Heart left ventricle (tissue), 16 donors: Measurements from ENCODE around the gene PLEKHG3. TPM values are rescaled to one million over a fixed set of nuclear protein-coding genes. Genes with fewer than 3 reads are reported as not detected.

ENCODE experiments used
- ATAC-seq, 4 donors: fragments of 200-7000 bp; cut with Tn5 transposase; one replicate each; pipeline ENCODE4 v1.9.1; 2020 to 2022; ENCODE audit warnings: moderate library complexity in 4 of 4, mild to moderate bottlenecking in 3 of 4, moderate number of reproducible peaks in 1 of 4
- DNase-seq, 5 donors: peaks; one replicate each; pipeline ENCODE4 v3.0.0-alpha.2; 2020
- H3K27ac ChIP-seq, 12 donors: fragments of 200-600 bp; sonication (generic) in 4 of 12; one replicate each; pipeline versions ENCODE4 v1.5.0 to v1.8.0; 2016 to 2022; ENCODE audit warnings: mild to moderate bottlenecking in 2 of 12
- H3K27me3 ChIP-seq, 9 donors: fragments of 200-600 bp; sonication (generic) in 2 of 9; one replicate each; pipeline versions ENCODE4 v1.5.1 to v1.8.0; 2016 to 2022; ENCODE audit warnings: mild to moderate bottlenecking in 3 of 9
- H3K36me3 ChIP-seq, 9 donors: fragments of 200-600 bp; sonication (generic) in 2 of 9; one replicate each; pipeline versions ENCODE4 v1.5.0 to v1.8.0; 2018 to 2022; ENCODE audit warnings: mild to moderate bottlenecking in 2 of 9
- H3K4me1 ChIP-seq, 12 donors: fragments of 200-600 bp; sonication (generic) in 4 of 12; one replicate each; pipeline versions ENCODE4 v1.5.0 to v1.8.0; 2016 to 2022; ENCODE audit warnings: mild to moderate bottlenecking in 3 of 12
- H3K4me3 ChIP-seq, 12 donors: fragments of 200-600 bp; sonication (generic) in 4 of 12; one replicate each; pipeline versions ENCODE4 v1.5.0 to v1.8.0; 2017 to 2022; ENCODE audit warnings: mild to moderate bottlenecking in 9 of 12, moderate library complexity in 4 of 12
- H3K9me3 ChIP-seq, 12 donors: fragments of 200-600 bp; sonication (generic) in 4 of 12; one replicate each; pipeline versions ENCODE4 v1.5.0 to v1.8.0; 2016 to 2022; ENCODE audit warnings: mild to moderate bottlenecking in 1 of 12
- POLR2A ChIP-seq, 2 donors: fragments of 450-650 bp; IDR thresholded peaks; one replicate each; pipeline ENCODE4 v1.6.1; 2017; ENCODE audit warnings: antibody characterized with exemption in 2 of 2, mild to moderate bottlenecking in 2 of 2, moderate library complexity in 2 of 2
- WGBS, 4 donors: extraction: QIAGEN DNeasy Blood & Tissue Kit in 2 of 4; methylation state at CpG; one replicate each; pipeline versions ENCODE4 v1.1.5 to v1.1.7; 2013 to 2018; 5-methylcytosine and 5-hydroxymethylcytosine counted together
- intact Hi-C, 10 donors: fragments of 100-400 bp; cut with DNase I; formaldehyde crosslinking; loops; one replicate each; pipeline versions ENCODE4 v1.11.1 to v1.14.2; 2022
- polyA plus RNA-seq, 2 donors: library from polyadenylated mRNA; stranded (reverse); fragments of 200-250 nt; gene quantifications; one replicate each; pipeline ENCODE4 v1.2.3, GENCODE V29; 2013
- total RNA-seq, 9 donors: library from RNA; depleted of rRNA in 2 of 9; stranded (reverse); fragments of >200 nt in 2 of 9; fragmentation: NEBNext Ultra II Directional in 3 of 9; extraction: Animal tissue kit (Norgen Biotek cat#: 25700) in 3 of 9; gene quantifications; one replicate each; pipeline versions ENCODE4 v1.1.0 to v1.2.4, GENCODE V29; 2016 to 2023
- TF ChIP-seq, protein P1 (sequence below), 12 donors: fragments of 200-600 bp; sonication (generic) in 4 of 12; IDR thresholded peaks; one replicate each; pipeline versions ENCODE4 v1.5.0 to v1.8.0; 2018 to 2022; ENCODE audit warnings: antibody characterized with exemption in 12 of 12, mild to moderate bottlenecking in 5 of 12
- donor health status: ischemic (EF 13 %, LVEDD 7.1; RV severe dilation, severe dysfunction).
- donor health status: healthy with polysubstance abuse.
- donor health status: DM: no; HTN: yes; CAD: no.
- donor health status: DM: no; HTN: no; CAD: no.
- donor health status: ischemic (EF 25% LVEDD 6.9; RV normal size, moderate dysfunction).
- donor health status: ischemic (EF 25% LVEDD 5.7; RV mildly dilated, moderate dysfunction).
- donor health status: healthy.
- donor health status: DM: yes; HTN: yes; CAD: no.
- donor health status: ischemic (EF 35%, LVEDD 5.7; RV mildly dilated, moderate dysfunction).
- donor health status: nonischemic (EF 11% LVEDD 7.7; RV severe dilation, severe dysfunction).
- donor health status: DM: yes; HTN: yes; CAD: no.
- donor health status: PGD.
- donor health status: ischemic (EF 29% LVEDD 5.4; RV normal size, mild dysfunction).
- donor health status: nonischemic (EF 23%, LVEDD 6.1; RV moderate dilation, normal function).

Gene PLEKHG3
- total and polyA plus RNA-seq, 11 donors, result 7.0 to 34.3 (median 17.8) TPM

DNA sequence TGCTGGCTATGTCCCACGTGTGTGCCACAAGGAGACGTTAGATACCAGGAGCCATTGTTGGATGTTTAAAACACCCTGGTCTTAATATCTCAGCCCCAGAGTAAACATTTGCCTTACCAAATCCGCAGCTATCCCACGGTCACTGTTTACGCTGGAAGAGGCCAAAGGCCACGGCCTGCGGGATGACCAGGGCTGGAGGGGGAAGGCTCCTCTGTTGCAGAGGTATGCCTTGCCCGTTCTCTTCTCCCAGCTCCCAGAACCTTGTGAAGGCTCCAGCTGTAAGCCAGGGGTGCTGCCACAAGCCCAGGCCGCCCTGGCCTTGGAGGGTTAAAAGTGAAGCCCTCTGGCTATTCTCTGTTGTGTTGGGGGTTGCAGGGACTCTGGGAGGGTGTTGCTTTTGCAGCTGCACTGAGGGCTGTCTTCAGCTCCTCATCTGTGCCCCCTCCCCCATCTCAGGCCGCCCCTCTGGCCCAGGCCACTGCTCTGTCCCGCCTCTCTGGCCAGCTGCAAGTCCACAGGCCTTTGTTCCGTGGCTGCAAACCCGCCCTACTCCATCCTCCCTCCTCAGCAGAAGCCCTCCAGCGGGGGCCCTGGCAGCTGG lies 2.5 kb downstream of the PLEKHG3 start:
- intact Hi-C loops, result loop anchor here in 3 of 10 donors (5.0 to 10.0 kb wide), 3 partner anchors 34 to 56 kb away; no protein-coding TSS in a partner anchor
- Histone ChIP-seq H3K27ac (peak overlapping the region; percentile 29 to 92 (median 85)), H3K36me3 (no peaks in the 10 kb centered on the region), H3K4me3 (peak overlapping the region in 10 of 12 donors; percentile 17 to 90 (median 74)), H3K9me3 (no peaks in the 10 kb centered on the region), H3K4me1 (peaks cover 0 to 86% (median 50%) of the 10 kb centered on the region in 12 donors), H3K27me3 (peaks cover 0 to 17% (median 0%) of the 10 kb centered on the region in 9 donors)
- DNase-seq, result peak; percentile 40 to 77 (median 73)
- WGBS, 4 donors, result 59 to 74% (median 71%) methylated on average over 12 to 14 of the region's 14 CpGs
- peak in 1 of 4 donors; percentile 52 for ATAC-seq
- TF ChIP-seq POLR2A (IDR thresholded peaks at IDR 0.05), result no peak
- TF ChIP-seq, protein P1, sequence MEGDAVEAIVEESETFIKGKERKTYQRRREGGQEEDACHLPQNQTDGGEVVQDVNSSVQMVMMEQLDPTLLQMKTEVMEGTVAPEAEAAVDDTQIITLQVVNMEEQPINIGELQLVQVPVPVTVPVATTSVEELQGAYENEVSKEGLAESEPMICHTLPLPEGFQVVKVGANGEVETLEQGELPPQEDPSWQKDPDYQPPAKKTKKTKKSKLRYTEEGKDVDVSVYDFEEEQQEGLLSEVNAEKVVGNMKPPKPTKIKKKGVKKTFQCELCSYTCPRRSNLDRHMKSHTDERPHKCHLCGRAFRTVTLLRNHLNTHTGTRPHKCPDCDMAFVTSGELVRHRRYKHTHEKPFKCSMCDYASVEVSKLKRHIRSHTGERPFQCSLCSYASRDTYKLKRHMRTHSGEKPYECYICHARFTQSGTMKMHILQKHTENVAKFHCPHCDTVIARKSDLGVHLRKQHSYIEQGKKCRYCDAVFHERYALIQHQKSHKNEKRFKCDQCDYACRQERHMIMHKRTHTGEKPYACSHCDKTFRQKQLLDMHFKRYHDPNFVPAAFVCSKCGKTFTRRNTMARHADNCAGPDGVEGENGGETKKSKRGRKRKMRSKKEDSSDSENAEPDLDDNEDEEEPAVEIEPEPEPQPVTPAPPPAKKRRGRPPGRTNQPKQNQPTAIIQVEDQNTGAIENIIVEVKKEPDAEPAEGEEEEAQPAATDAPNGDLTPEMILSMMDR (IDR thresholded peaks at IDR 0.05), result no peak

DNA sequence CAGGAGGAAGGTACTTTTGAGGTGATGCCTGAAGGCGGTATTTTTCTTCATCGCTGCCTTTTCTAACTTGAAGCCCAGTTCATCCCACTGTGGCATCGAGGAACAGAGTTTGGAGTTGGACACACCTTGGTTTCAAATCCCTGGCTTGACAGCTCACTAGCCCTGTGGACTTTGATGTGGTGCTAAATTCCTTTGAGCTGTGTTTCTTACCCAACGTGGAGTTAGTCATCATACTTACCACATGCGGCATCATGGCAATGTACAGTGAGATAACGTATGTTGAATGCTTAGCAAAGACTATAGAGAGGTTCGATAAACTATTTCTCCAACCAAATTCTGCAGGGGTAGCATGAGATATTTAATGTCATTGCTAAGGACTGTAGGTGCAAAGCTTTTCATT lies 3.4 kb downstream of the PLEKHG3 start:
- TF ChIP-seq, protein P1 (IDR thresholded peaks at IDR 0.05), result no peak
- TF ChIP-seq POLR2A (IDR thresholded peaks at IDR 0.05), result no peak
- Histone ChIP-seq H3K4me3 (peak overlapping the region in 8 of 12 donors; percentile 4 to 89 (median 26)), H3K27ac (peak overlapping the region in 10 of 12 donors; percentile 46 to 92 (median 85)), H3K27me3 (peaks cover 0 to 14% (median 0%) of the 10 kb centered on the region in 9 donors), H3K9me3 (peaks cover 0 to 4% (median 0%) of the 10 kb centered on the region in 12 donors), H3K36me3 (no peaks in the 10 kb centered on the region), H3K4me1 (peaks cover 0 to 81% (median 50%) of the 10 kb centered on the region in 12 donors)
- ATAC-seq (no peak), DNase-seq (no peak)
- WGBS, 4 donors, result 72 to 80% (median 77%) methylated on average over 7 of the region's 7 CpGs
- intact Hi-C loops, result loop anchor here in 3 of 10 donors (5.0 to 10.0 kb wide), 3 partner anchors 35 to 55 kb away; no protein-coding TSS in a partner anchor

DNA sequence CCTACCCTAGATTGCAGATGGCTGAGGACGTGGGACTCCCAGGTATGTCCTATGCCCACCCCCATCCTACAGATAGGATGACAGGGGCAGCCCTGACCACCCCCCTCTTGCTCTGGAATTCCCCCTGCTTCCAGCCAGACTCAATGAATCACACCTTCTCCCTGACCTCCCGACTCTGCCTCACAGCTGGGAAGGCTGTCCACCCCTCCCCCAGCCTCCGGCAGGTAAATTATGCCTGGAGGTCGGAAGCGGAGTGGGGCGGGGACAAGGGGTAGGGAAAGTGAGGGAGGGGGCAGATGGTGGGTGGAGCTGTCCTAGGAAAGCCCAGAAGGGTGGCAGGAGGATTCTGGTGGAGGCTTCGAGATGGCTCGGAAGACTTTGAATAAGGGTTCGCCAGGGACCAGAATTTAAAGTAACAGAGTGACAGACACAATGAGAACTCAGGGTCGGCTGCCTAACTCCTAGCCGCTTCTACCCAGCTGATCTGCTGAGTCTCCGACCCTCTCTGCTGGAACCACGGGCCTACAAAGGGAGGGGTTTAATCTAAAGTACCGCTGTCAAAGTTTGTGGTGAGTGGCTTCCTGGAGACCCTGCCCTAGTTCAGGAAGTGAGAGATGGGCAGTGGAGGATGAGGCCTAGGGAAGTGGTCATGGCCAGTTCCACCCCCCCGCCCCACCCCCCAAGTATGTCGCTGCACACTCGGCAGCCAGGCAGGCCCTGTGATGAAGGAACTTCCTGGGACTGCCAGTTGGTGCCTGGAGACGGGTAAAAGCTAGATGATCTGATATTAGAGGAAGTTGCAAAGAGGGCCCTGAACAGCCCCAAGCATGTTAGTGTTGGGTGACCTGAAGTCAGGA lies 4.2 kb downstream of the PLEKHG3 start:
- TF ChIP-seq, protein P1 (IDR thresholded peaks at IDR 0.05), result no peak
- TF ChIP-seq POLR2A (IDR thresholded peaks at IDR 0.05), result no peak
- Histone ChIP-seq H3K27ac (peak overlapping the region in 11 of 12 donors; percentile 18 to 92 (median 82)), H3K9me3 (peaks cover 0 to 11% (median 3%) of the 10 kb centered on the region in 12 donors), H3K36me3 (no peaks in the 10 kb centered on the region), H3K27me3 (peaks cover 0 to 8% (median 0%) of the 10 kb centered on the region in 9 donors), H3K4me3 (peak overlapping the region in 9 of 12 donors; percentile 10 to 89 (median 25)), H3K4me1 (peaks cover 0 to 77% (median 50%) of the 10 kb centered on the region in 12 donors)
- DNase-seq, result peak in 4 of 5 donors; percentile 51 to 69 (median 60)
- WGBS, 4 donors, result 59 to 64% (median 61%) methylated on average over 18 of the region's 18 CpGs
- intact Hi-C loops, result loop anchor here in 3 of 10 donors (5.0 to 10.0 kb wide), 3 partner anchors 36 to 54 kb away; no protein-coding TSS in a partner anchor
- peak in 3 of 4 donors; percentile 17 to 35 (median 30) for ATAC-seq
